NCI-H524 treated with DMSO at 0.1 percent for 48 hours (cell line): Measurements from ENCODE around the gene ZFTA.
"Not testable (repeated sequence)": the region's sequence is repeated elsewhere in the genome, so short reads cannot be mapped to it uniquely, and the experiment has no call there.

Source experiments
- DNase-seq: peaks from one replicate; lab custom pipeline; 2025; lab: John Stamatoyannopoulos, UW

ZFTA gene

GRCh38 chr11:63775191-63775590 lies 6.6 kb upstream of the ZFTA start:
- DNase-seq: no peak

DNA sequence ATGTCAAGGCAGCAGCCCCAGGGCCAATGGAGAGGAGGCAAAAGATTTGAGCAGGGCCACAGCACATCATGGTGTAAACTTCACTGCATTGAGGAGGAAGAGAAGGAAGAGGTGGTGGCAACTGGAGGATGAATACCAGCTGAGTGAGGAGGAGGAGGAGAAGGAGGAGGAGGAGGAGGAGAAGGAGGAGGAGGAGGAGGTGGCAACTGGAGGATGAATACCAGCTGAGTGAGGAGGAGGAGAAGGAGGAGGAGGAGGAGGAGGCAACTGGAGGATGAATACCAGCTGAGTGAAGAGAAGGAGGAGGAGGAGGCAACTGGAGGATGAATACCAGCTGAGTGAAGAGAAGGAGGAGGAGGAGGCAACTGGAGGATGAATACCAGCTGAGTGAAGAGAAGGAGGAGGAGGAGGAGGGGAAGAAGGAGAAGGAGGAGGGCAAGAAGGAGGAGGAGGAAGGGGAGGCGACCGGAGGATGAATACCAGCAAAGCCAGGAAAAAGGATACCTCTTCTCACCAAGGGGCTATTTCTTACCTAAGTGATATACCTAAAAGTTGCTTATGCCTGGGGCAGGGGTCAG lies 3.3 kb upstream of the ZFTA start:
- DNase-seq: not testable (repeated sequence)

DNA sequence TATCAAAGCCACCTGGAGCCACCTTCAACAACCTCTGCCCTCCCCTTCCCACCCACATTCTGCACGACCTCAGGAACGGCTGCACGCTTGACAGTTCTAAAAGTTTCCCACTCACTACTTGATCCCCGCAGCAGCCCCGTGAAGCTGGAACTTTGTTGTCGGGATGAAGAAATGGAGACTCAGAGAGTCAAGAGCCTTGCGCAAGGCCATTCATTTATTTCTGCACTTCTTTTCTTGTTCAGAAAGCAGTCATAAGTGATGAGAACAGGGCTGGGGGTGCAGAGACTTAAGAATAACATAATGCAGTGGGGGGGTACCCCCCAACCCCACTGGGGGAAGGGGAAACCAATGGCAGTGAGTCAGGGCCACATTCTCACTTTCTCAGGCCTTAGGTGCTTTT lies 2.2 kb upstream of the ZFTA start:
- DNase-seq: no peak

GRCh38 chr11:63769714-63770455 lies 1.3 kb upstream of the ZFTA start:
- DNase-seq: no peak

DNA sequence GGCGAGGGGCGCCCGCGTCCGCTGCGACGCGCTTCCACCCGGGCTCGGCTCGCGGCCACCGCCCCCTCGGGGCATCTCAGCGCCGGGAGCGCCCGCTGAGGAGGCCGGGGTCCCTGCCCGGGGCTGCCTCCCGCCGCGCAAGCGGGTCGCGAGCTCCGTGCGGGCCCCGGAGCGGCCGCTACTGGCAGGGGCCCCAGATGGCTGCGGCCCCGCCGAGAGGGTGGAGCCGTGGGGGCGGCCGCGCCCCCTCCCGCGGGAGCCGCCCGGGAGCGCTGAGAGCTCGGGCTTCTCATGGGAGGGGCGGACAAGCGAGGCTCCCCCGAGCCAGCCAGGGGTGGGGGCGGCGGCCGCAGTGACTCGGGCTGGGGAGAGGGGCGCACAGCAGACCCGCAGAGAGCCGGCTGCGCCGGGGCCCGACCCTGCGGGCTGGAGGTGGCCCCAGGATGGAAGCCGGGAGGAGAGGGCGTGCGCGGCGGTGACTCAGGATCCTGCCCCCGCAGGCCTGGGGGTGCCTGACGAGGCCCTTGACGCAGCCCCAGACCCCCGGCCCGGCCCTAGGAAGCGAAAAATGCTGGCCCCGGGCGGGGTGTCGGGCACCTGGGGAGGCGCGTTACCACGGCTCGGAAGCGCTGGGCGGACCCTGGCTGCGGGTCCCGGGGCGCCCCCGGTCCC lies 603 bp upstream of the ZFTA start:
- no peak for DNase-seq

- DNase-seq: no peak
These were observed 874 bp downstream of the ZFTA start for GRCh38 chr11:63767565-63768236.

GRCh38 chr11:63767267-63767564 lies 1.4 kb downstream of the ZFTA start:
- no peak for DNase-seq

DNA sequence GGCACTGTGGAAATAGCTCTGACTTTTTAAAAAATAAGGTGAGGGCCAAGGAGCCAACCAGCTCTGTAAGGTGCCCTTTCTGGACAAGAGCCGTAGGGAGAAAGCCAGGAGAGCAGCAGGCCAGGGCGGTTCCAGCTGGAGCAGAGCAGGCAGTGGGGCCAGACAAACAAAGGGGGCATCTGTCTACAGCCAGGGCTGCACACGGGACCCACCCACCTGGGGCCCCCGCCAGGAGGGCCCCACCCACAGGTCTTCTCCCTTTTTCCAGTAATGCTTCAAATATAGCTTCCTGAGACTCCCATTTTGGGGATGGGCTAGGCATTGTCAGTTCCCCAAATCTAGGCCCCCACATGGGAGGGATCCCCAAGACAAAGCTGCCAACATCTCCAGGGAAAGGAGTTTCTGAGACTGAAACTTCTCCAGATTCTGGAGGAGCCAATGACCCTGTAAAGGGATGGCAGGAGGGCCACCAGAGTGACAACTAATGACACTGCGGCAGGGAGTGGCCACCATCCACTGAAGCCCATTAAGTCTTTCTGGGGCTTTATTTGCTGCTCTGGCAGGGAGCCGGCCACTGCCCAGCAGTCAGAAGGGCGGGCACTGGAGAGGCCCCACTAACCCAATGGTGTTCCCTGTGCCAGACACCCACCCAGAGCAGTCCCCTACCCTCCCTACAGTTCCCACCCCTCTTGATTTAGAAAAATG lies 1.9 kb downstream of the ZFTA start:
- no peak for DNase-seq

- no peak for DNase-seq
These were observed 2.8 kb downstream of the ZFTA start for GRCh38 chr11:63765688-63766241.

DNA sequence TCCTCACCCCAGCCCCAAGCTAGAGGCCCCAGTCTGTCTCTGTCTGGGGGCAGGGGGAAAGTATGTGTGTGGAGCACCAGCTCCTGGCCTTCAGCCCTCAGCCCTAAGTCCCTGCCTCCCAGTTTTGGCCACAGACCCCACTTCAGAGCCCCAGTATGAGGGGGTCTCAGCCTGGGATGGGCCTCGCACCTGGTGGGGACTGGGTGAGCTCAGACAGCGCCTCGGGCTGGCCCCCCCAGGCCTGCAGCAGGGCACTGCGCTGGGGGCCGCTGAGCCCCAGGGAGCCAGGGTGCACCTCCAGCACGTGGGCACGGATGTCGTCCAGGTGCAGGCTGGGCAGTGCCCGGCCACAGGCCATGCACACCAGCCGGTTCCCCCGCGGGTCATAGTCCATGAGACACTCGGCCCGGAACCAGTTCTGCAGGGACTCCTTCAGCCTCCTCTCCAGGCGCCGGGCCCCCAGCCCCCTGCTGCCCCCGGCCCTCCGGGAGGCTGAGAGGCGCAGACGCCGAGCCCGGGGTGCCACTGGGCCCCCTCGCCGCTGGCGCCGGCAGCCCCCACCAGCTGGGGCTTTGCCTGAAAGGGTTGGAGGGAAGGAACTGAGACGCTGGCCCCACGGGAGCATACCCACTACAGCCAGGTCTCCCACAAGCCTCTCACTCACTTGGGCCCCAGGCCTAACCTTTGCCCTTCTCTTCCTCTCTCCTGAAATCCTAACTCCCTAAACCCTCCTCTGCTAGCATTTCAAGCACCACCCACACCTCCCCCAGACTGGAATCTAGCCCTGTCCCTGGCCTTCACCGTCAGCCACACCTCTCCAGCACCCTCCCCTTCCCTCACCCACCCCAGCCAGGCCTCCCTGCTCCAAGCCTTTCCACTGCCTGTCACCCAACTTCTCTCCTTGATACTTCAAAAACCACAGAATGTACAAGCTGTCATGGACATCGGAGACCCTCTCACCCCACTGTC lies 3.6 kb downstream of the ZFTA start:
- no peak for DNase-seq

DNA sequence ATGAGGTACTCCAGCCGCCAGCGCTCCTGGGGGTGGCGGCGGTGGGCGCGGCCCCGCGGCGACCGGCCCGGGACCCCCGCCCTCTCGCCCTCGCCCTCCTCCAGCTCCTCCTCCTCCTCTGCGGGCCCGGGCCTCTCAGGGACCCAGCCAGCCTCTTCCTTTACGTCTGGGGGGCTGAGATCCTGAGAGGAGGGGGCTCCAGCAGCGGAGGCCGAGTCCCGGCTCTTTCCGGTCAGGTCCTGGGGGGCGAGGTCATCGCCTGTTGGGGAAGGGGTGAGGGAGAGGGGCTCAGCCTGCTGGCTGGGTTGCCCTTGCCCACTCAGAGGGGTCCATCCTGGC lies 4.3 kb downstream of the ZFTA start:
- DNase-seq: no peak

DNA sequence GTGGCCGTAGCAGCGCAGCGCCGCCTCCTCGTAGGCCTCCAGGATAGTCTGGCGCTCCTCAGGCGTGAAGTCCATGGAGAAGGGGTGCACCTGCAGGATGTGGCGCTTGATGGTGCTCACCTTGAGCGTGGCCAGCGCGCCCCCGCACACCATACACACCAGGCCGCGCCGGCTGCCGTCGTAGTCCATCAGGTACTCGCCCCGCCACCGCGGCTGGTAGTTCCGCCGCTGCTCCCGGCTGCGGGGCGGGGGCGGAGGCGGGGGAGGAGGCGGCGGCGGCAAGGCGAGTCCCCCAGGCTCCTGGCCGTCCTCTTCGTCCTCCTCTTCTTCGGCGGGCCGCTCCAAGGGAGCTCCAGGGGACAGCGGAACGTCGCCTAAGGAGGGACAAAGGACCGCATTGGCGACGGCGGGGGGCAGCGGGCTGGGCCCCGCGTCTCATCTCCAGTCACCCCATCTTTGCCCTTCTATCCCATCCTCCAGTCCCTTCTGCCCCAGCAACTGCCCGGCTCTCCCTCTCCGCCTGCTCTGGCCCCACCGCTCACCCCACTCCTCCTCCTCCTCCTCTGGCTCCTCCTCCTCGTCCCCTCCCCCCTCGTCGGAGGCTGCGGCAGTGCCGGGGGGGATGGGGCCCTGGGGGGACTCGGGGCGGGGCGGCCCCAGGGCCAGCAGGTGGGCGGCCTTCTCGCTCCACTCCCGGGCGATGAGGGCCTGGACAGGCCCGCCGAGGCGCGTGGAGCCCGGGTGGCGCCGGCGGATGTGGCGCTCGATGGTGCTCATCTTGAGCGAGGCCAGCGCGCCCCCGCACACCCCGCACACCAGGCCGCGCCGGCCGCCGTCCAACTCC lies 4.9 kb downstream of the ZFTA start:
- DNase-seq: no peak

DNA sequence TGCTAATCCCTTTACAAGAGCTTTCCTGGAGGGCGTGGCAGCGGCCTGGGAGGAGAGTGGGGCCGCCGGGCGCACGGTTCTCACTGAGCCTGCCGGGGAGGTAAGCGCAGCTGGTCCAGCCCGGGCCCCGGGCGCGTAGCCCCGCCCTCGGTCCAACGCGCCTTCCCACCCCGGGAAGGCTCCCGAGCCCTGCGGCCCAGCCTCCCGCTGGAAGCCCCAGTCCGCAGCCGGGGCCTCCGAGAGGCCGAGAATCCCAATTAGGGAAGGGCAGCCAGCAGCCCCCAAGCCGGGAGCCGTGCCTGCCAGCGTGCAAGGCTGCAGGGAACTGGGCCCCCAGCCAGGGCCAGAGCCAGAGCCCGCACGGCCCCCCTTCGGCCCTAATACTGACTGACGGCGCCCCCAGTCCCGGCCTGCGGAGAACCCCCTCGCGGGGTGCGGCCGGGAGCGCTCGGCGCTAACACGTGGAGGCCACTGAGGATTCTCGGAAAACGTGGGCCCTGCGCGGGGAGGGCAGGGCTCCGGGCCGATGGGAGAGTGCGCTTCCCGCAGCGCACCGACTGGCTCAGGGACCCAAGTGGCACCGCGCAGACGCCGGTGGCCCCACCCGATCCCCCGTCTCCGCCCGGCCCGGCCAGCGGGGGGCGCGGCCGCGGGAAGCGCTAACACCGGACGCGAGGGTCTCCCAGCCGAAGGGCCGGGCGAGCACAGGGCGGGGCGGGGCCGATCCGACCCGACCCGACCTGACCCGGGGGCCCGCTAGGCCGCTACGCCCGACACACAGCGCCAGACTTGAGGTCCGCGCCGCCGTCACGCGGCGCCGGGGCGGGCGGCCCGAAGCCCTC lies 5.7 kb downstream of the ZFTA start:
- no peak for DNase-seq

DNA sequence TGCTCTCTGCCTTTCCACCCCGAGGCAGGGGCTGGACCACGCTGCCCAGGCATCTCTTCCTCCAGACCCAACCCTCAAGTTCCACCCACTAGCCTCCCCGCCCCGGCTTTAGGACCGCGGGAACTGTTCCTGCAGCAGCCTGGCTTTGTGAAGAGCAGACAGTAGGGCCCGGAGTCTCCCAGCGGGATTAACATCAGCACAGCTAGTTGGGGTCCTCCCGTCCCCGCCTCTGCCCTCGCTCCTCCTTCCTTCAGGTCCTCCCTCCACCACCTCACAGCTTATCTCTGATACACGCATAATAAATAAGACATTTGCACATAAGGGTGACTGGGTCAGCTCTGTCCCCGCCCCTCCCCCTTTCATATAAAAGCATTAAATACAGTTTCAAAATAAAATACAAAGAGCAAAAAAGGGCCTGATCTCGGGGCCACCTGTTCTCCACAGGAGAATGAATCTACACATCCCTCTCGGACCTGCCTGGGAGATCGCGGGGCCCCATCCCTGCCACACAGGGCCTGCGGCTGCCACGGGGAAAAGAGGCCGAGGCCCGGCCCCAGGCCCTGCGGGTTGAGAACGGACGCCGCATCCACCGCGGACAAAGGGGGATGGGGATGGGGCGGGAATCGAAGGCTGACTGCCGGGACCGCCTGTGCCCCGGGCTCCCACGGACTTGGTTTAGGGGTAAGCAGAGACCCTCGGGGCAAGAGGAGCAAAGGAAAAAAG lies 6.5 kb downstream of the ZFTA start:
- DNase-seq: no peak

GRCh38 chr11:63761188-63761587 lies 7.4 kb downstream of the ZFTA start:
- DNase-seq: no peak

- no peak for DNase-seq
These were observed 8.0 kb downstream of the ZFTA start for GRCh38 chr11:63760487-63761079.

DNA sequence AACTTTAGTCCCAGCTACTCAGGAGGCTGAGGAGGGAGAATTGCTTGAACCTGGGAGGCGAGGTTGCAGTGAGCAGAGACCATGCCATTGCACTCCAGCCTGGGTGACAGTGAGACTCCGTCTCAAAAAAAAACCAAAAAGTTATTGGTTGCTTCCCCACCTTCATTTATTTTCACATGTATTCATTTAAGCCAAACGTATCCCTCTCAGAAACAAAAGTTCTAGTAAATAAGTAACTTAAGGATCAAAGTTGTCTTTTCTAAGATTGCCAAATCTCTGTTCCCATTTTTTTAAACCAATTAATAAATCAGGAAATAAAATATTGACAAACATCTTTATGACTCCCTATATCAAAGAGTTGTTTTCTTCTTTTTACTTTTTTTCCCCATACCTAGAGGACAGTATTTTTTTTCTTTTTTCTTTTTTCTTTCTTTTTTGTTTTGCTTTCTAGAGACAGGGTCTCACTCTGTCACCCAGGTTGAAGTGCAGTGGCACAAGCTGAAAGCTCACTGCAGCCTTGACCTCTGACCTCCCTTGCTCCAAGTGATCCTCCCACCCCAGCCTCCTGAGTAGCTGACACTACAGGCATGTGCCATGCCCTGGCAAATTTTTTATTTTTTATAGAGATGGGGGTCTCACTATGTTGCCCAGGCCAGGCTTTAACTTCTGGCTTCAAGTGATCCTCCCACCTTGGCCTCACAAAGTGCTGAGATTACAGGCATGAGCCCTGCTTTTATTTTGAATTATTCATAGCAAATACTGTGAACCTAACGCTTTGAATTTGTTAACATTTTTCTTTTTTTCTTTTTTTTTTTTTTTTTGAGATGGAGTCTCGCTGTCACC lies 11.4 kb downstream of the ZFTA start:
- DNase-seq: no peak
